GM23248 (cell line): ENCODE measurements around the gene CDH16.
"Not testable (repeated sequence)": the region's sequence is repeated elsewhere in the genome, so short reads cannot be mapped to it uniquely, and the experiment has no call there.

Experiments used
- EZH2 ChIP-seq: fragments of 200-600 bp; sonication (generic); IDR thresholded peaks from 2 replicates; pipeline ENCODE4 v1.6.1; 2018; ENCODE audit warnings: antibody characterized with exemption, mild to moderate bottlenecking; ENCODE audit not compliant: insufficient read depth, poor library complexity, severe bottlenecking
- EZH2phosphoT487 ChIP-seq: fragments of 200-600 bp; sonication (generic); IDR thresholded peaks from 2 replicates; pipeline ENCODE4 v1.6.1; 2018; ENCODE audit warnings: antibody characterized with exemption, moderate library complexity, mild to moderate bottlenecking, low read depth; ENCODE audit not compliant: insufficient read depth

DNA sequence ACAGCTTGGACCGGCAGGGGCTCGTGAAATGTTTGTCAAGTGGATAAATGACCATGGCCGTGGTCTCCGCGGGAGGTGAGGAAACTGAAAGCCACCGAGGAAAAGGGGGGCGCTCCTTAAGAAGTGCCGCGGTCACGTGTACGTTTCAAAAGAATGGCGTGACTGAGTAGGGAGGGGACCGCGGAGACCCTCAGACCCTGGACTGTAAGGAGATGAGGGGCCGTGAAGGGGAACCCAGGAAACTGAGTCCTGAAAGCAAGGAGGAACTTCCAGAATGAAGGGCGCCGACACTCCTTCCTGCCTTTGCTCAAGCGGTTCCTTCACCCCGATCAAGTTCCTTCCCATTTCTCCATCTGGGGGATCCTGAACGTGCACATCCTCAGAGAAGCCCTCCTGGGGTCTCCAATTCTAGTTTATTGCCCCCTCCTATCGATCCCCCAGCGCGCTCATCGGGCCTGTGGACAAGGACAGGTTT is 16.2 kb upstream of the CDH16 start:
- TF ChIP-seq EZH2, EZH2phosphoT487: not testable (repeated sequence)
